HG03095 (cell line): ENCODE measurements around the gene GRIK3.

Experiments used
- ATAC-seq: cut with Tn5 transposase; IDR thresholded peaks from one replicate; pipeline ENCODE4 v1.9.1; 2021; ENCODE audit warnings: moderate library complexity; ENCODE audit not compliant: unreplicated experiment

GRIK3 gene

GRCh38 chr1:36881541-36881940 is 152.8 kb downstream of the GRIK3 start:
- no peak for ATAC-seq

DNA sequence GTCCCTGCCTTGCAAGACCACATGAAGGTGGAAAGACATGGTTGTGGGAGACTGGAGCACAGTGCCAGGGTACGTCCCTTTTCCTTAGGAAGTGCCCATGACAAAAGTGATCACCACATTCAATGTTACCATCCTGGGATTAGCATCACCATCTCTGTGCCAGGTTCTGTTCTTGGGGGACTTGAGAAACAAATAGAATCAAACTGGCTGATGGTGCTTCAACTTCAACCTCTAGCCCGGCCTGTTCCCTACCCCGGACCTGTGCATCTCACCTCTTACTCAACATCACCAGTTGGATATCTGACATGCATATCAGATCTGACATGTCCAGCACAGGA is 153.3 kb downstream of the GRIK3 start:
- ATAC-seq = no peak

DNA sequence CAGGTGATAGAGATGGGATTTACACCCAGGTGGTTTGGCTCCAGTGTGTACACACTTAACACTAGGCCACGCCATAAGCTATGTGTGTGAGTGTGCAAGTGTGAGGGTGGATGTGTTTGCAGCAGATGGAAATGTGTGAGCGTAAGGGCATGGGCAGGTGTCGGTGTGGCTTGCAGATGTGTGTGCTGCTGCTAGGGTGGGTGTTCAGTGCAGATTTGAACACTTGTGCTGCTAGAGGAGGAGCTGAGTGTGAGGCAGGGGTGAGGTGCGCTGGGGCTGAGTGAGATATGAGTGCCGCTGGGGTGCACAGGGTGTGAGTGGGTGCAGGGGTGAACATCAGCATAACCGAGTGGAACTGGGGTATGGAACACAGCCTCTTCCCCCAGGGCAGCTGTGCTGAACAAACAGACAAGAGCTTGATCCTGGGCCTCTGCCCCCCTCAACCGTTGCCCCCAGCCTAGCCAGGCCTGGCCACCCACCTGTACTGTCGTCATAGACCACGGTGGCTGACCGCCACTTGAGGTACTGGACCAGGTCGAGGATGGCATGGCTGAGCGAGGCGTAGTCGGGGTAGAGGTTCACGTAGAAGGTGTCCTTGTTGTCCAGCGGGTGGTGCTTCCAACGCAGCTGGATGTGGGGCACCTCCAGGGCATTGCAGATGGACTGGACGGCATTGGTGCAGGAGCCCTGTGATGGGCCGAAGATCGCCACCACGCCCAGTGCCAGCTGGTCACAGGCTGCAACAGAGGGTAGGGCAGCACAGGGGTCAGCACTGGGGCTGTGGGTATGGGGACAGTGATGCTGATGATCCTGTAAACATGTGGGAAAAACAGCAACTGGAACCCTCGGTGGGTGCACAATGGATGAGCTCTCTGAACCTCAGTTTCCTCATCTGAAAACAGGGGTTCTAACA is 153.9 kb downstream of the GRIK3 start:
- ATAC-seq = no peak

GRCh38 chr1:36879613-36880012 is 154.7 kb downstream of the GRIK3 start:
- no peak for ATAC-seq

DNA sequence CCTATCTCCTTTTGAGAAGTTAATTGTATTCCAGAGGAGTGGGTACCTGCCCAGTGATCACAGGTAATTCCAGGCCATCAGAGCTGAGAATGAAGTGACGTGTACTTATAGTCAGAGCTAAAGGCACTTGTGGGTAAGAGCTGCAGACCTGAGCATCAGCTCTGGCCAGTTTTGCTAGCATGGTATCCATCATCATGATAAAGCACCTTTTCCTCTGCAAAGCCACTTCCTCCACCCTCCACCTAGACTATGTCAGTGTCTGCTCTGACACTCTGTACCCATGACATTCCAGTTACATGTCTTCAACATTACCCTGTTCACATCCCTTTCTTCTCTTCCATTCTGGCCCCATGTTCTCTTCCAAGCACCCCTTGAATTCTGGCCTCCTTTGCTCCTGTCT is 157.3 kb downstream of the GRIK3 start:
- no peak for ATAC-seq

GRCh38 chr1:36874271-36875060 is 159.8 kb downstream of the GRIK3 start:
- ATAC-seq = no peak

GRCh38 chr1:36872858-36873257 is 161.5 kb downstream of the GRIK3 start:
- ATAC-seq = no peak

- no peak for ATAC-seq
Observed at GRCh38 chr1:36872126-36872754, 162.1 kb downstream of the GRIK3 start.

DNA sequence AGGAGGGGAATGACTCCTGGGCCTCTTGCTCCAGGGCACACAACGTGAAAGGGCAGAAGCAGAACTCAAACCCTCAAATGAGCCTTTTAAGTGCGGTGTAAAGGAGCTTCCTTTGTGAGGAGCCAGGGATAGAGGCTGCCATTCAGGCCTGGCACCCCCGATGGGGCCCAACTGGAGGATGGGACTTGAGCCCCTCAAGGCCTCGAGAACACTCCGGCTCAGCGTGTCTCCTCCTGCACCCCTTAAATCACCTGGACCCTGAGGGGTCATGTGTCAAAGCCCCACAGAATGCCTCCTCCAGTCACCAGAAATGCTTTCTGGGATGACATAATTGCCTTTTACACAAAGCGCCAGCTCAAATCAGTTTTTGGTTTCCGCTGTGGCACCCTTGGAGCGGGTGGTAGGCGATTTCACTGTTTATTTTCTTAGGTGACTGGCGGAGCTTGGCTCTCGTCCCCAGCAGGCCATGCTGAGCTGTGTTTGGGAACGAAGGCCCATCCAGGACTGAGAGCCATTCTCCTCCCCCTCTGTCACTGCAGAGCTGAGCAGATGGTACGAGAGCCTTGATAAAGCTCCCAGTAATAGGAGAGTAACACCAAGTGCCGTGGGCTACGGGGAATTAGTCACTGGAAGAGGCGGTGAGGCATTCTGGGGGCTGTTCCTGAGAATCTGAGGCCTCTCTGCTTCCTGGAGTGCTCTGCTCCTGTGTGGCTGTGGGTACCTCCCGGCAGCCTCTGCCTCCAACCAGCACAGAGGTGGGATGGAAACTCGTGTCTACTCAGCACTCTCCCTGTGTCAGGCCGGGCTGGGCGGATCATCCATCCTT is 163.0 kb downstream of the GRIK3 start:
- ATAC-seq = no peak

- ATAC-seq = no peak
Observed at GRCh38 chr1:36869826-36870225, 164.5 kb downstream of the GRIK3 start.

- ATAC-seq = no peak
Observed at GRCh38 chr1:36869054-36869453, 165.3 kb downstream of the GRIK3 start.

DNA sequence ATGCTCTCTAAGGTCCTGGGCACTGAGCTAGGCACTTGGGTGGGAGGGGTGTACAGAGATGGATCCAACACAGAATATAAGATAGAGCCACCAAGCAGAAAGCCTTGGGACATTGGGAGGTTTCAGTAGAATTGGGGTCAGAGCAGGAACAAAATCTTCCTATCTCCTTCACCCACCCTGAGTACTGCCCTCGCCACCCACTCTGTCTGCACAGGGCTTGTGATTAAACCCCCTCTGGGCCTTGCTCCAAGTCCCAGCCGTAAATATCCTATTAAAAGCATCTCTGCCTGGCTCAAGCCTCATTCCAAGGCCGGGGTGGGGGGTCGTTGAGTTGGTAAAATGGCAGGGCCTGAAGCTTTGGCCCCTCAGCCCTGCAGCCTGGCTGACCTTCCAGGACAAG is 166.7 kb downstream of the GRIK3 start:
- ATAC-seq = no peak

DNA sequence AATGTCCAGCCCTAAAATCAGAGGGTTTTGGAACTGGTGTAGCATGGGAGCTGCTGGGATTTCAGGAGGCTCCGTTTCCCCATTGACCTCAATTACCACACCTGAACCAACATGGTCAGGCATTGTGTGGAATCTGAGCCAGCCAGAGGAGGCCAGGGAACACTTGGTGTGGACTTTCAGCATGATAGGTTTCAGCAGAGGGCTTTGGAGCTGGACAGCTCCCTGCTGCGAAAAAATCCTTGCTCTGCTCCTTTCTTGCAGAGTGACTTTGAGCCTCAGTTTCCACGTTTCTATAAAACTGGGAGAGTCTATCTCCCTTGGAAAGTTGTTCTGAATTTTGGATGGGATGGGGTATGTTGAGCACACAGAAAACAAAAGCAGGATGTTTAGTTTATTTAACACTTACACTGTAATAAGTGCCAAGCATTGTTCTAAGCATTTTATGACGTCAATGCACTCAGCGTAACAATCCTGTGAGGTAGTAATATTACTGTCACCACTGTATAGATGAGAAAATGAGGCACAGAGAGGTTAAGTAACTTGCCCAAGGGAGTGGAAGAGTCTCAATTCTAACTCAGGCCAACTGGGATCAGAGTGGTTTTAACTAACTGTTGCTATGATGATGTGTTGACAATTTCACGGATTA is 168.0 kb downstream of the GRIK3 start:
- ATAC-seq = no peak

DNA sequence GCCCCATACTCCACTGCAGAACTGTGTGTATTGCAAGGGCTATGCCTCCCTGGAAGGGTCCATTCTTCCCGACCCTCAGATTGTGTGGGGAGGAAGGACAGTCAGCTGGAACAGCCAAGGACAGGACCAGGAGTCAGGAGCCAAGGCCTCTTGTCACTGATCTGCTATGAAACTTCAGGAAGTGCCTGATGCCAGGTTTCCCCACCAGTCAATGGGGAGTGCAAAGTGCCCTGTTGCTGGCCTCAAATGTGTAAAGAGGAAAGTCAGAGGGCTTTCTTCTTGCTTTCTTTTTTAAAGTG is 168.8 kb downstream of the GRIK3 start:
- no peak for ATAC-seq

GRCh38 chr1:36864823-36865601 is 169.3 kb downstream of the GRIK3 start:
- ATAC-seq = no peak

- ATAC-seq = no peak
Observed at GRCh38 chr1:36864182-36864822, 170.0 kb downstream of the GRIK3 start.

DNA sequence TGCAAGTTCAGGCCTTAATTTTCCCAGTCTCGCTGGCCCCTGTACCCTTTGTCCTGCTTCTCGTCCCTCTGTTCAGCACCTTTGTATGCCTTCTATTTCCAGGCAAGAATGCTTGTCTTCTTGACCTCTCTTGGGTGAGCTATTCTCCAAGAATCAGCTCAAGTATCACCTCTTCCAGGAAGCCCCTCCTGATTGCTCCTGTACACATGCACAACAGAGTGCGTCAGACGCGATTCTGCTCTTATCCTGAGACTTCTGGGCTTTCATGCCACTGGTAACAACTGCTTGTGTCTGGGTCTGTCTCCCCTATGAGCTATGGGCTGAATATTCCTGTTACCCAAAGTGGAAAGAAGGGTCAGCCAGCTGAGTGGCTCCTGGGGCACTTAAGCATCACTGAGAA is 170.8 kb downstream of the GRIK3 start:
- ATAC-seq = no peak

GRCh38 chr1:36863061-36863460 is 171.3 kb downstream of the GRIK3 start:
- ATAC-seq = no peak

DNA sequence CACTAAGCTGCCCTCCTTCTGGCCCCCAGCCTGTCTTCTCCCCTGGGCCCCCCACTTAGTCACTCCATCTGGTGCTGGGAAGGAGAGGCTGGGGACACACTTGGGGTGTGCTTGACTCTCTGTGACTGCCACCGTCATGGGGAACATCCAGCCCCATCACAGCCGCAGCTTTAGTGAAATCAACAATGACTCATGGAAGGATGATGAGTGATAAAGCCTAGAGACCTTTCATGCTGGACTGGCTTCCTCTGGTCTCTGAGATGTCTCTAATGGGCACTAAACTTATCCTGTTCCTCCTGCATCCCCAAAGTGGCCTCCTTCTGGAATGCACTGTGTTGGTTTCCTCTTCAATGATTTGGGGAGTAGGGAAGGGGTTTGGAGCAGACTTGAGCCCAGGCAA is 172.9 kb downstream of the GRIK3 start:
- ATAC-seq = no peak
